Brain microvascular endothelial cell (primary cell): Measurements from ENCODE around the gene CHMP1B.

ENCODE experiments used
- DNase-seq: peaks from one replicate; pipeline ENCODE4 v3.0.0-alpha.2; 2020
- H3K27ac ChIP-seq: fragments of 250-450 bp; sonication (Bioruptor Pico); 2 replicates; pipeline ENCODE4 v1.5.1; 2020; ENCODE audit warnings: mild to moderate bottlenecking, moderate library complexity
- H3K27me3 ChIP-seq: fragments of 250-450 bp; sonication (Bioruptor Pico); replicated peaks from 2 replicates; pipeline ENCODE4 v1.5.1; 2020; ENCODE audit warnings: mild to moderate bottlenecking
- H3K36me3 ChIP-seq: fragments of 250-450 bp; sonication (Bioruptor Pico); replicated peaks from 2 replicates; pipeline ENCODE4 v1.5.1; 2020; ENCODE audit warnings: mild to moderate bottlenecking
- H3K4me3 ChIP-seq: 2 replicates; pipeline ENCODE4 v1.5.1; 2011; ENCODE audit warnings: low read depth, mild to moderate bottlenecking, control low read depth, low read length, moderate library complexity
- in situ Hi-C: cut with HindIII; loops from 2 replicates; pipeline ENCODE4 v1.10.0; 2017; ENCODE audit warnings: low sequenced_read_pairs, low pct_ligation_motif_present
- TF ChIP-seq, protein P1 (sequence below): IDR thresholded peaks from 2 replicates; pipeline ENCODE4 v1.5.1; 2011; ENCODE audit warnings: low read depth, mild to moderate bottlenecking, moderate library complexity, low read length, control low read depth, inconsistent platforms; ENCODE audit errors: missing control alignments

The CHMP1B gene

DNA sequence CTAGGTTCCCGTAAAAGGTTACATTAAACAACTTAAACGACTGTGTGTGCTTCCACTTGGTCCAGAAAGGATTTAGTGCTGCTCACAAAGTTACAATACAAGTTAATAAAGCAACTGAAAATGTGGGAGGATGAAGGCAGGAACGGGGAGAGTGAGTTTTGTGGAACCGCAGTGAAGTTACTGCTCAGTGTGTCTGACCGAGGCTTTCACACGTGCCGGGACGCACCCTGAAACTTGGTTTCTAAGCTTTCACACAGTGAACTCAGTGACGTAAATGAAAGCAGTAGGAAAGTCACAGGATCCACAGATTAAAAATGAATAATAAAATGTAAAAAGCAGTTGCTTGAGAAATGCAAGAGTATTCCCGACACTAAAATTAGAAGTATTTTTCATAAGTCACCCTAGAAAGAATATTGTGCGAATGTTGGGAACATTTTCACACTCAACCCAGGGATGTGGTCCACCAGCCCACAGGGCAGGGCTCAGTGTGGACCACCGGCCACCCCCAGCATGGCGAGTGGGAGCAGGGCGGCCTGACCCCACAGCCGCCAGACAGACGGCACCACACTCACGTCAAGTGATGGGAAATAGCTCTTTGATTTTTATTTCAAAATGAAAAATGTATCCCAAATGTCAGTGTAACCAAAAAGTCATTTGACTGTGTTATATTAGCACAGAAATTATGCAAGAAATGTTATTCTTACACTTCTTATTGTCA is 32.6 kb upstream of the CHMP1B start:
- TF ChIP-seq, protein P1, sequence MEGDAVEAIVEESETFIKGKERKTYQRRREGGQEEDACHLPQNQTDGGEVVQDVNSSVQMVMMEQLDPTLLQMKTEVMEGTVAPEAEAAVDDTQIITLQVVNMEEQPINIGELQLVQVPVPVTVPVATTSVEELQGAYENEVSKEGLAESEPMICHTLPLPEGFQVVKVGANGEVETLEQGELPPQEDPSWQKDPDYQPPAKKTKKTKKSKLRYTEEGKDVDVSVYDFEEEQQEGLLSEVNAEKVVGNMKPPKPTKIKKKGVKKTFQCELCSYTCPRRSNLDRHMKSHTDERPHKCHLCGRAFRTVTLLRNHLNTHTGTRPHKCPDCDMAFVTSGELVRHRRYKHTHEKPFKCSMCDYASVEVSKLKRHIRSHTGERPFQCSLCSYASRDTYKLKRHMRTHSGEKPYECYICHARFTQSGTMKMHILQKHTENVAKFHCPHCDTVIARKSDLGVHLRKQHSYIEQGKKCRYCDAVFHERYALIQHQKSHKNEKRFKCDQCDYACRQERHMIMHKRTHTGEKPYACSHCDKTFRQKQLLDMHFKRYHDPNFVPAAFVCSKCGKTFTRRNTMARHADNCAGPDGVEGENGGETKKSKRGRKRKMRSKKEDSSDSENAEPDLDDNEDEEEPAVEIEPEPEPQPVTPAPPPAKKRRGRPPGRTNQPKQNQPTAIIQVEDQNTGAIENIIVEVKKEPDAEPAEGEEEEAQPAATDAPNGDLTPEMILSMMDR = no peak
- in situ Hi-C loops = no loop called here
- no peak overlapping the region for H3K27ac ChIP-seq
- H3K36me3 ChIP-seq = no peaks in the 10 kb centered on the region
- H3K27me3 ChIP-seq = no peaks in the 10 kb centered on the region
- DNase-seq = no peak
- H3K4me3 ChIP-seq = no peak overlapping the region

DNA sequence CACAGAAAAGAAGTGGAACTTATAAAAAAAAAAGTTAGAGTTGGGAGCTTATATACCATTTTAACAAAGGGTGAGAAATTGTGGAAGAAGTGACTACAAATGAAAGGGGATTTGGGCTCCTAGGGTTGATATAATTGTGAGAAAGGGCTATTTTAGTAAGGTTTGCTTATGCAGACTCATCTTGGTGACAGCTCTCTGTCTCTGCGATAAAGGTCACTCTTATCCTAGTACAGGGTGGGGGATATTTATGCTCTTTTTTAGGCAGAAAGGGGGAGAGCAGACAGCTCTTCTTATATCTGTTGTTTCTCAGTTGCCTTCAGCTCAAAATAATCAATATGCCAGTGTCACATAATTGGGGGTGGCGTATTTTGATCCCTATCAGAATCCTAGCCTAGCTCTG is 31.3 kb upstream of the CHMP1B start:
- in situ Hi-C loops = no loop called here
- H3K4me3 ChIP-seq = no peak overlapping the region
- TF ChIP-seq, protein P1 = no peak
- no peak for DNase-seq
- no peak overlapping the region for H3K27ac ChIP-seq
- no peaks in the 10 kb centered on the region for H3K36me3 ChIP-seq
- H3K27me3 ChIP-seq = no peaks in the 10 kb centered on the region

DNA sequence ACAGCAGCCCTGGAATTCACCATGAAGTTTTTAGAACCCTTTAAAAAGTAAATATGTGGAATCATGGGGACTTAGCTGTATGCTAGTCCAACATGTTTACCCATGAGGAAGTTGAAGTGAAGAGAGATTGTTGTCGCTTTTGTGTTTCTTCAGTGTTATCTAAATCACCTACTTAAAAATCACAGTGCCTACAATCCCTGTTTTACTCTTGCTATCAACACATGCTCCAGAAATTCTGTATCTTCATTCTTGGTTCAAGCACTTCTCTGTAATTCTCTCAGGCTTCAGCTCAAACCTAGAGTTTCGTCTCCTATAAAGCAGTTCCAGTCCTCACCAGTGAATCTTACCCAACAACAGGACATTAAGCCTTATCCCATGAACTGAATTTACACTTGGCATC is 30.5 kb upstream of the CHMP1B start:
- no peaks in the 10 kb centered on the region for H3K36me3 ChIP-seq
- TF ChIP-seq, protein P1 = no peak
- H3K4me3 ChIP-seq = no peak overlapping the region
- no peak overlapping the region for H3K27ac ChIP-seq
- in situ Hi-C loops = no loop called here
- H3K27me3 ChIP-seq = no peaks in the 10 kb centered on the region
- no peak for DNase-seq

DNA sequence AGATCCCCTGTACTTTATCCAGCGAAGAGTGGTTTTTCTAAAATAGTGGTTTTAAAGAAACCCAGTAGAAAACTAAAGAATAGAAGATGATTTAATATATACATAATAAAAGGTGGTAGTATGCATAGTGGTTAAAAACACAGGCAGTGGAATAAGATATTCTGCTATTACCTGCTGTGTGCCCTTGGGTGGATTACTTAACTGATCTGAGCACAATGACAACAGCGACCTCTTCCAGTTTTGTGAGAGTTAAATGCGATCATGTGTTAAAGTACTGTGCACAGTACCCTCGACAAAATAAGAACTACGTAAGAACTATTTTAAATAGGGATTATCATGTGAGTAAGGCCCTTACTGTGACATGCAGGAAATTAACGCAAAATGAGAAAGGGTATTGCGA is 30.0 kb upstream of the CHMP1B start:
- no peak for DNase-seq
- Histone ChIP-seq H3K36me3 (no peaks in the 10 kb centered on the region), H3K27ac (no peak overlapping the region), H3K27me3 (no peaks in the 10 kb centered on the region), H3K4me3 (no peak overlapping the region)
- in situ Hi-C loops = no loop called here
- TF ChIP-seq, protein P1 = no peak

DNA sequence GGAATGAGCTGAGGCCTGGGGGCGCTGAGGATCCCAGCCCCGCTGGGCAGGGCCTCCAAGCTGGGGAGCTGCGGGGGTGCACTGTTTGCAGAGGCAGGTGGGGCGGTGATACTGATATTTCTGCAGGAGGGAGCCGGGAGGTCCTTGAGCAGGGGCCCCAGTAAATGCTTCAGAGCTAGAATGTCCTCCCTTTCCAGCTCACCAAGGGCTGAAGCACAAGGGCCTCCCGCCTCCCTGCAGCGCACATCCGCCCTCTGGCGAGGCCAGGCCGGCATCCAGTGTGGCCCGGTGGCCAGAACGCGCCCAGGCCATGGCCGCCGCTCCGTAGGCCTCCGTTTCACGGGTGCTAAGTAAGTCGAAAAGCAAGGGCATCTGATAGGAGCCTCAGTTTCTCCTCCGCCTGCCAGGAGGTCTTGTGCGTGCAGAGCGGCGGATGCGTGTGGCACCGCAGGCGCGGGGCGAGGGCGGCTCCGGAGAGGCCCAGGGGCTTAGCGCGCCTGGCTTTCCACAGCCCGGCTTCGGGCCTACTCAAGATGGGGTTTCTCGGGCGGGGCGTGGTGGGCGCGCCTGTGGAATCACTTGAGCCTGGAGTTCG is 29.5 kb upstream of the CHMP1B start:
- no peak overlapping the region for H3K27ac ChIP-seq
- TF ChIP-seq, protein P1 = no peak

More for the DNA sequence above, 29.5 kb upstream of the CHMP1B start:
- in situ Hi-C loops = no loop called here
- H3K27me3 ChIP-seq = no peaks in the 10 kb centered on the region
- no peaks in the 10 kb centered on the region for H3K36me3 ChIP-seq
- no peak overlapping the region for H3K4me3 ChIP-seq
- no peak for DNase-seq
